Measurements from ENCODE around the gene LEFTY1. TPM values are rescaled to one million over a fixed set of nuclear protein-coding genes. Genes with fewer than 3 reads are reported as not detected.

The LEFTY1 gene
- total and polyA plus RNA-seq, 4 donors: 0.25 to 0.63 (median 0.45) TPM

DNA sequence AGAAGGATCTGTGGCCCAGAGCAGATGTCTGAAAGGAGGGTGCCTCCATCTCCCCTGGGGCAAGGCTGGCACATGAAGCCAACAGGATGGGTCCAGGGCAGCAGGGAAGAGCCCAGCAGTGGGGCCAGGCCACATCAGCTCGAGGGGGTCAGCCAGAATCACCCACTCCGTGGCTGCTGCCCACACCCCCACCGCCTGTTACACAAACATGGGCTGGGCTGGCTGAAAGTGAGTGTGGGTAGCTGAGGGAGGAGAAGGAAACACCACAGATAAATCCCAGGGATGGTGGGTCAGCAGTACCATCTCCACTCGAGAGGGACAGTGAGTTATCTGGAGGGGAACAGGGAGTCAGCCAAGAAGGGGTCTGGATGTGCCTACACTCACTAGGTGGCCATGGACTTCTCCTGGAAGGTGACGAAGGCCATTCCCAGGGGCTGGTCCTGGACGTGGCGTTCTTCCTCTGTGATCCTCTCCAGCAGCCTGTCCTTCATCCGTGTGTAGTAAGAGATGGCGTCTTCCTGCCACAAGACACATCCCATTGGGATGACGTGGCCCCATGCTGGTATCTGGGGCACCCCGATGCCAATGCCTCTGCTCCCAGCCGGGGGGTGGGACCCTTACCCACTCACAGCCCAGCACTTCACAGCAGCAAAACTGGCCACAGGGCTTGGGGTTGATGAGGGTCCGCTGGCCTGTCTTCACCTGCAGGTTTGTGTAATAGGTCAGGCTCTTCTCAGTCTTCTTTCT, 26.9 kb downstream of the LEFTY1 start:
- H3K36me3 ChIP-seq (ENCODE audit: control insufficient read depth in 1 of 2, insufficient read depth in 2 of 2, low read length in 1 of 2): peaks cover 0 to 11% of the 10 kb centered on the region in 2 donors
- no peak overlapping the region for H3K27ac ChIP-seq (ENCODE audit: low read depth in 1 of 2, low read length in 2 of 2)
- ATAC-seq (ENCODE audit: low FRiP score) (no peak), DNase-seq (no peak)
- no peaks in the 10 kb centered on the region for H3K4me1 ChIP-seq (ENCODE audit: control insufficient read depth in 1 of 2, insufficient read depth in 2 of 2, low read length in 2 of 2)
- no peaks in the 10 kb centered on the region for H3K27me3 ChIP-seq (ENCODE audit: control insufficient read depth in 1 of 2, insufficient read depth in 2 of 2, low read length in 1 of 2)
- no peaks in the 10 kb centered on the region for H3K9me3 ChIP-seq (ENCODE audit: control insufficient read depth, low read length)
- H3K4me3 ChIP-seq (ENCODE audit: low read length in 2 of 2): no peak overlapping the region
- intact Hi-C loops (cut with DNase I): no loop called here
- 86 to 87% methylated on average over 13 of the region's 13 CpGs for WGBS, 2 donors

DNA sequence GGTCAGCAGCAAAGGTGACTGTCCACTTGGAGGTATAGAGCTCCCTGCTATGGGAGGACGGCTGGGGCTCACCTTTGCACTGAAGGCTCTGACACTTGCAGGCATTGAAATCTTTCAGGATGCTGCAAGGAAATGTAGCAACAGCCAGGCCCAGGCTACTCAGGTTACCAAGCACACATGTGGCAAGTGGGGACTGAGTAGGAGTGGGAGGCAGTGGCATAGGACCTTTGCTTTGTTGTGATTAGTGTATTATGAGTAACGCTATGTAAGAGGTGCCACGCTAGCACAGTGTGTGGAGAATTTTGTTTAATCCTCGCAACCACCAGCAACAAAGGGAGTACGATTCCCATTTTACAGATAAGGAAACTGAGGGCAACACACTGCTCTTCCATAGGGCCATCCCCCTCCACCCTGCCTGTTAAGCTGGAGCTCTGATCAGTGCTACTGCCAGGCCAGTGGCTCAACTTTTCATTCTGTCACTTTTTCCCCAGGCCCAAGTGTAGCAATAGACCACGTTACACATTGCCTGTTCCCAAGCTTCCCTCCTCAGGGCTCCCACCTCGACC, 28.0 kb downstream of the LEFTY1 start:
- WGBS, 2 donors: 91 to 92% methylated on average over 7 of the region's 7 CpGs
- ATAC-seq (ENCODE audit: low FRiP score): no peak
- H3K27me3 ChIP-seq (ENCODE audit: control insufficient read depth in 1 of 2, insufficient read depth in 2 of 2, low read length in 1 of 2): no peaks in the 10 kb centered on the region
- no peak for DNase-seq
- no peaks in the 10 kb centered on the region for H3K4me1 ChIP-seq (ENCODE audit: control insufficient read depth in 1 of 2, insufficient read depth in 2 of 2, low read length in 2 of 2)
- H3K27ac ChIP-seq (ENCODE audit: low read depth in 1 of 2, low read length in 2 of 2): no peak overlapping the region
- intact Hi-C loops (cut with DNase I): no loop called here
- peaks cover 0 to 10% of the 10 kb centered on the region in 2 donors for H3K36me3 ChIP-seq (ENCODE audit: control insufficient read depth in 1 of 2, insufficient read depth in 2 of 2, low read length in 1 of 2)
- no peaks in the 10 kb centered on the region for H3K9me3 ChIP-seq (ENCODE audit: control insufficient read depth, low read length)
- H3K4me3 ChIP-seq (ENCODE audit: low read length in 2 of 2): no peak overlapping the region

DNA sequence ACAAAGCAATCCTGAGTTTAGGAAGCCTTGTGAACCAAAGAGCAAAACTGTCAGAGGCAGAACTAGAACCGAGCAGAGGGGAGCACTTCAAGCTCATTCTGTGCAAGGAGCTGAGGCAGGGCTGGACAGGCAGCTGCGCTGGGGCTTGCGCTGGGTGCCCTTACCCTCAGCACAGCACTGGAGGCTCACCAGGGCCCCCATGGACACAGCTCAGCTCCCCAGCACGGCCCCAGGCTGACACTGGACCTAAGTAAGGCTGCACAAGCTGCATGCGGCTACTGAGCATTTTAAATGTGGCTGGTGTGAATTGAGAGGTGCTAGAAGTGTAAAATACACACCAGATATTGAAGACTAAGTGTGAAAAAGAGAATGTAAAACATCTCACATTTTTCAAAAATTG, 28.8 kb downstream of the LEFTY1 start:
- no peak for ATAC-seq (ENCODE audit: low FRiP score)
- no peaks in the 10 kb centered on the region for H3K4me1 ChIP-seq (ENCODE audit: control insufficient read depth in 1 of 2, insufficient read depth in 2 of 2, low read length in 2 of 2)
- no peaks in the 10 kb centered on the region for H3K27me3 ChIP-seq (ENCODE audit: control insufficient read depth in 1 of 2, insufficient read depth in 2 of 2, low read length in 1 of 2)
- DNase-seq: no peak
- no peak overlapping the region for H3K27ac ChIP-seq (ENCODE audit: low read depth in 1 of 2, low read length in 2 of 2)
- H3K36me3 ChIP-seq (ENCODE audit: control insufficient read depth in 1 of 2, insufficient read depth in 2 of 2, low read length in 1 of 2): peaks cover 0 to 8% of the 10 kb centered on the region in 2 donors
- WGBS, 2 donors: 82 to 93% methylated on average over 5 of the region's 5 CpGs
- no peaks in the 10 kb centered on the region for H3K9me3 ChIP-seq (ENCODE audit: control insufficient read depth, low read length)
- H3K4me3 ChIP-seq (ENCODE audit: low read length in 2 of 2): no peak overlapping the region
- intact Hi-C loops (cut with DNase I): no loop called here

DNA sequence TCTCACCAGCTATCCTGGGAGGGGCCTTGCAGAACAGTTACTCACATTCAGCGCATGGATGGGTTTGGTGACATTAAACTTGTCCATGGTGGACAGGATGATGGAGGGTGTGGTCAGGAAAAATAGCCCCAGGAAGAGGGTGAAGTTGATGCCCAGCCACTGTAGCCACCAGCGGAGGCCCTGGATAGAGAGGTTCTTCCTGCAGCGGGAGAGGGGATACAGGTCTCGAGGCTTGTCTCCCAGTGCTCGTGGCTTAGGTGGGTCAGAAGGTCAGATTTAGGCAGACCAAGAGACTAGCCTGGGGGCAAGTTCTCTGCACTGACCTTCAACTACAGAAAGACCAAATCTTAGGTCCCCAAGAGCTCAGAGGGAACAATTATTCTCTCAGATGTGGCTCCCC, 29.8 kb downstream of the LEFTY1 start:
- 91 to 96% methylated on average over 5 of the region's 5 CpGs for WGBS, 2 donors
- Histone ChIP-seq H3K4me1 (ENCODE audit: control insufficient read depth in 1 of 2, insufficient read depth in 2 of 2, low read length in 2 of 2) (no peaks in the 10 kb centered on the region), H3K36me3 (ENCODE audit: control insufficient read depth in 1 of 2, insufficient read depth in 2 of 2, low read length in 1 of 2) (peaks cover 0 to 8% of the 10 kb centered on the region in 2 donors), H3K9me3 (ENCODE audit: control insufficient read depth, low read length) (no peaks in the 10 kb centered on the region), H3K27ac (ENCODE audit: low read depth in 1 of 2, low read length in 2 of 2) (no peak overlapping the region), H3K4me3 (ENCODE audit: low read length in 2 of 2) (no peak overlapping the region), H3K27me3 (ENCODE audit: control insufficient read depth in 1 of 2, insufficient read depth in 2 of 2, low read length in 1 of 2) (no peaks in the 10 kb centered on the region)
- no peak for DNase-seq
- intact Hi-C loops (cut with DNase I): no loop called here
- ATAC-seq (ENCODE audit: low FRiP score): no peak

DNA sequence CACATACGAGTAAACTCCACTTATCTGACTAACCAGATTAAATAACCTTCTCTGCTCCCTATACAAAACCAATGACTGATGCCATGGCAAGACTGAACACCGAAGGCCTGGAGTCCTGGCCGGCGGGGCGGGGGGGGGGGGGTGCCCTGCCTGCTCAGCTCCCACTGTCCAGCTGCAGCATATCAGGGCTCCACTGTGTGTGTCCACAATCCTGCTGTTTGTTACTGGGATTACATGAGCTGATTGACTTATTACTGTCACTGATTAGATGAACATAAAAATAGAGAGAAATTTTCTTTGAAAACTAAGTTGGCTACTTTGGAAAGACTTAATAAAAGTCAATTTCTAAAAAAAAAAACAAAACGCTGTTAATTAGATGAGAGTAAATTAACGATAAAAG, 31.7 kb downstream of the LEFTY1 start:
- Histone ChIP-seq H3K36me3 (ENCODE audit: control insufficient read depth in 1 of 2, insufficient read depth in 2 of 2, low read length in 1 of 2) (peaks cover 0 to 10% of the 10 kb centered on the region in 2 donors), H3K4me1 (ENCODE audit: control insufficient read depth in 1 of 2, insufficient read depth in 2 of 2, low read length in 2 of 2) (no peaks in the 10 kb centered on the region), H3K9me3 (ENCODE audit: control insufficient read depth, low read length) (no peaks in the 10 kb centered on the region), H3K27ac (ENCODE audit: low read depth in 1 of 2, low read length in 2 of 2) (no peak overlapping the region), H3K4me3 (ENCODE audit: low read length in 2 of 2) (no peak overlapping the region), H3K27me3 (ENCODE audit: control insufficient read depth in 1 of 2, insufficient read depth in 2 of 2, low read length in 1 of 2) (no peaks in the 10 kb centered on the region)
- ATAC-seq (ENCODE audit: low FRiP score) (no peak), DNase-seq (no peak)
- intact Hi-C loops (cut with DNase I): no loop called here
- WGBS, 2 donors: 66% methylated on average over 7 of the region's 7 CpGs

DNA sequence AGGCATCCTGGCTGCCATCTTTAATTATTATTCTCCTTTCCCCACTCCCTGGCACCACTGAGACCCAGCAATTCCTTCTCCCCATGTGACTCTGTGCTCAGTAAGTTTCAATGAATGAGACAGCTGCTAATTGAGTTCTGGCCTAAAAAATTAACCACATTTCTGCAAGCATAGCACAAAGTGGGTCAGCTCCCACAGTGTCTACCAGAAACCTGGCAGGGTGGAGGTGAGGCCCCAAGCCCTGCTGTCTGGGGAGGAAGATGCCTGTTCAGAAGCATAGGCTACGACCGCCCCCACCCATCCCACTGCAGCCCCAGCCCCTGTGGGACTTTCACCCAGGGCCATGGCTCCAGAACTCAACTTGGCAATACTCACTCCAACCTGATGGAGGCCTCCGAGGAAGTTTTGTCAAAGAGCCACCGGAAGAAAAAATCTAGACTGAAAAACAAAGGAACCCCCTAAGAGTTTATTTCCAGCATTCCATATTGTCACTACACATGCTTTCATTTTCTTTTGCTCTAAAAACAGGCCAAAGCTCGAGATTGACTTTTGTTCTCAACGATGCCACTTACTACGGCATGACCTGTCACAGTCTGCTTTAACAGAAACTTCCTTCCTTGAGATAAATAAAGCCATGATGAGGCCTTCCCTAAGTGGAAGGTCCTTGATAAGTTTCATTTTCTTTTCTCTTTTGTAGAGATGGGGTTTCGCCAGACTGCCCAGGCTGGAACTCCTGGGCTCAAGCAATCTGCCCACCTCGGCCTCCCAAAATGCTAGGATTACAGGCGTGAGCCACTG, 33.2 kb downstream of the LEFTY1 start:
- Histone ChIP-seq H3K27ac (ENCODE audit: low read depth in 1 of 2, low read length in 2 of 2) (no peak overlapping the region), H3K36me3 (ENCODE audit: control insufficient read depth in 1 of 2, insufficient read depth in 2 of 2, low read length in 1 of 2) (peaks cover 0 to 5% of the 10 kb centered on the region in 2 donors), H3K9me3 (ENCODE audit: control insufficient read depth, low read length) (no peaks in the 10 kb centered on the region), H3K4me1 (ENCODE audit: control insufficient read depth in 1 of 2, insufficient read depth in 2 of 2, low read length in 2 of 2) (no peaks in the 10 kb centered on the region), H3K4me3 (ENCODE audit: low read length in 2 of 2) (no peak overlapping the region), H3K27me3 (ENCODE audit: control insufficient read depth in 1 of 2, insufficient read depth in 2 of 2, low read length in 1 of 2) (no peaks in the 10 kb centered on the region)
- ATAC-seq (ENCODE audit: low FRiP score): no peak
- WGBS, 2 donors: 82 to 87% methylated on average over 10 of the region's 10 CpGs
- DNase-seq: no peak
- intact Hi-C loops (cut with DNase I): no loop called here

DNA sequence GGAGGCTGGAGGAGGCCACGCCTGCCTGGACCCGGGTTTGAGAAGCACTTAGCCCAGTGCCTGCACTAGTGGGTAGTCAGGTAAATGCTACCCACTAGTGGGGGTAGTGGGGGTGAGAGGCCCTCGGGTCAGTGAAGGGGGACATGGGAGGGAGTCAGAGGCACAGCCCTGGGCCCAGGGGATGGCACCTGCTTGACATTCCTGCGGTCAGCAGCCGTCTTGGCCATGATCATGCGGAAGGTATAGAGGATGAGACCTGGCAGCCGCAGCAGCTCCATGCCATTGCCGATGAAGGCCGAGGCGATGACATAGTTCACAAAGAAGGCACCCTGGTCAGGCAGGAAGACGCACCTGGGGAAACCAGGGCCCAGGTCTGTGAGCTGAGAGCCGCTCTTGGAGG, 35.5 kb downstream of the LEFTY1 start:
- Histone ChIP-seq H3K27ac (ENCODE audit: low read depth in 1 of 2, low read length in 2 of 2) (no peak overlapping the region), H3K36me3 (ENCODE audit: control insufficient read depth in 1 of 2, insufficient read depth in 2 of 2, low read length in 1 of 2) (peaks cover 0 to 5% of the 10 kb centered on the region in 2 donors)
- 89 to 95% methylated on average over 12 of the region's 12 CpGs for WGBS, 2 donors

DNA sequence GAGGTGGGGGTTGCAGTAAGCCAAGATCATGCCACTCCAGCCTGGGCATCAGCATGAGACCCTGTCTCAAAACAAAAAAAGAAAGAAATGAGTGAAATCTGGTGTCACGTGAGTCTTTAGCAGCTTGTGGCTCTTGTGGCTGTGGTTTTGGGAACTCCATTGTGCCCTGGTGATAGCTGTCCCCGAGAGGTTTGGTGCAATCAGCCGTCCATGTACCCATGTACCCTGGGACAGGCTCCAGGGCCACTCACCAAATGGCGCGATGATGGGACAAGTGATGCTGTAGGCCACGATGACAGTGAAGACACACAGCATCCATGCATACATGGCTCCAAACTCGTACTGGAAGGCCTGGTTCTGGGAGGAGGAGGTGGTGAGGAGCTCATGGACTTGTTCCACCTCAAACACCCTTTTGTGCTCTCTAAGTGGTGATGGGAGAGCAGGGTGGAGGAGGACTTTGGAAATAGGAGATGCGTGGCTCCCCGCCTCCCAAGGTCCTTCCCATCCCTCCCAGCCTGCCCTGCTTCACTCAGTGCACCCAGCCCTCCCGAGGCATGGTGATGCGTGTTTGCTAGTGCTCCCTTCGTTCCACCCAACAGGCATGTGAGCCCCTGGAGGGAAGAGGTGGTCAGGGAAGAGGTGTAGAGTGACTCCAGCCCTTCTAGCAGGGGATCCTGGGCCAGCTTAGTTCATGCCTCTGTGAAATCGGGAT, 36.4 kb downstream of the LEFTY1 start:
- WGBS, 2 donors: 89% methylated on average over 13 of the region's 13 CpGs
- Histone ChIP-seq H3K9me3 (ENCODE audit: control insufficient read depth, low read length) (no peaks in the 10 kb centered on the region), H3K27ac (ENCODE audit: low read depth in 1 of 2, low read length in 2 of 2) (no peak overlapping the region), H3K27me3 (ENCODE audit: control insufficient read depth in 1 of 2, insufficient read depth in 2 of 2, low read length in 1 of 2) (no peaks in the 10 kb centered on the region), H3K4me1 (ENCODE audit: control insufficient read depth in 1 of 2, insufficient read depth in 2 of 2, low read length in 2 of 2) (no peaks in the 10 kb centered on the region), H3K36me3 (ENCODE audit: control insufficient read depth in 1 of 2, insufficient read depth in 2 of 2, low read length in 1 of 2) (peaks cover 0 to 5% of the 10 kb centered on the region in 2 donors), H3K4me3 (ENCODE audit: low read length in 2 of 2) (no peak overlapping the region)
- intact Hi-C loops (cut with DNase I): no loop called here
- ATAC-seq (ENCODE audit: low FRiP score) (no peak), DNase-seq (peak in 1 of 2 donors; percentile 15)

More for the DNA sequence above, 35.5 kb downstream of the LEFTY1 start:
- Histone ChIP-seq H3K4me1 (ENCODE audit: control insufficient read depth in 1 of 2, insufficient read depth in 2 of 2, low read length in 2 of 2) (no peaks in the 10 kb centered on the region), H3K4me3 (ENCODE audit: low read length in 2 of 2) (no peak overlapping the region), H3K9me3 (ENCODE audit: control insufficient read depth, low read length) (no peaks in the 10 kb centered on the region), H3K27me3 (ENCODE audit: control insufficient read depth in 1 of 2, insufficient read depth in 2 of 2, low read length in 1 of 2) (no peaks in the 10 kb centered on the region)
- intact Hi-C loops (cut with DNase I): no loop called here
- no peak for ATAC-seq (ENCODE audit: low FRiP score)
- no peak for DNase-seq

All from aorta (tissue), 5 donors.